Measurements from ENCODE around the gene ZFYVE9.

DNA sequence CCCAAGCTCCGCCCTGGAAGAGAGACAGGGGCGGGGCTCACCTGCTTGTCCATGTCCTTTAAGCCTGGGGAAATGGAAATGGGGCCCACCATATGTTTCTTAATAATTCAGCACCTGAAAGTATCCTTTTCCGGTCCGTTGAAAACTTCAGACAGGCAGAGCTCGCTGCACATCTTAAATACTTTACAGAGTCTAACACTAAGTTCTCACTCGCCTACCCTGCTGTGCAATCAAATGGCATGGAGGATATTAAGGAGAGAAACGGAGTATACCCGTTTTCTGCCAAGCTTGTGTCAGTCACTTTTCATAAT lies 224.6 kb downstream of the ZFYVE9 start:
- TF ChIP-seq, protein P1, sequence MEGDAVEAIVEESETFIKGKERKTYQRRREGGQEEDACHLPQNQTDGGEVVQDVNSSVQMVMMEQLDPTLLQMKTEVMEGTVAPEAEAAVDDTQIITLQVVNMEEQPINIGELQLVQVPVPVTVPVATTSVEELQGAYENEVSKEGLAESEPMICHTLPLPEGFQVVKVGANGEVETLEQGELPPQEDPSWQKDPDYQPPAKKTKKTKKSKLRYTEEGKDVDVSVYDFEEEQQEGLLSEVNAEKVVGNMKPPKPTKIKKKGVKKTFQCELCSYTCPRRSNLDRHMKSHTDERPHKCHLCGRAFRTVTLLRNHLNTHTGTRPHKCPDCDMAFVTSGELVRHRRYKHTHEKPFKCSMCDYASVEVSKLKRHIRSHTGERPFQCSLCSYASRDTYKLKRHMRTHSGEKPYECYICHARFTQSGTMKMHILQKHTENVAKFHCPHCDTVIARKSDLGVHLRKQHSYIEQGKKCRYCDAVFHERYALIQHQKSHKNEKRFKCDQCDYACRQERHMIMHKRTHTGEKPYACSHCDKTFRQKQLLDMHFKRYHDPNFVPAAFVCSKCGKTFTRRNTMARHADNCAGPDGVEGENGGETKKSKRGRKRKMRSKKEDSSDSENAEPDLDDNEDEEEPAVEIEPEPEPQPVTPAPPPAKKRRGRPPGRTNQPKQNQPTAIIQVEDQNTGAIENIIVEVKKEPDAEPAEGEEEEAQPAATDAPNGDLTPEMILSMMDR (conservative IDR thresholded peaks at IDR 0.05; ENCODE audit: low read length), result no peak
- TF ChIP-seq EZH2phosphoT487 (IDR thresholded peaks at IDR 0.05; ENCODE audit: borderline replicate concordance), result no peak

All from Loucy (cell line).